GM21381 (cell line): ENCODE data around the gene RAPGEF3.
A peak's percentile ranks its signal among the peaks of the same experiment; 100 is the strongest.

ENCODE experiments used
- ATAC-seq: cut with Tn5 transposase; IDR thresholded peaks from one replicate; pipeline ENCODE4 v1.9.1; 2021; ENCODE audit warnings: mild to moderate bottlenecking, moderate library complexity; ENCODE audit not compliant: unreplicated experiment

RAPGEF3 gene

DNA sequence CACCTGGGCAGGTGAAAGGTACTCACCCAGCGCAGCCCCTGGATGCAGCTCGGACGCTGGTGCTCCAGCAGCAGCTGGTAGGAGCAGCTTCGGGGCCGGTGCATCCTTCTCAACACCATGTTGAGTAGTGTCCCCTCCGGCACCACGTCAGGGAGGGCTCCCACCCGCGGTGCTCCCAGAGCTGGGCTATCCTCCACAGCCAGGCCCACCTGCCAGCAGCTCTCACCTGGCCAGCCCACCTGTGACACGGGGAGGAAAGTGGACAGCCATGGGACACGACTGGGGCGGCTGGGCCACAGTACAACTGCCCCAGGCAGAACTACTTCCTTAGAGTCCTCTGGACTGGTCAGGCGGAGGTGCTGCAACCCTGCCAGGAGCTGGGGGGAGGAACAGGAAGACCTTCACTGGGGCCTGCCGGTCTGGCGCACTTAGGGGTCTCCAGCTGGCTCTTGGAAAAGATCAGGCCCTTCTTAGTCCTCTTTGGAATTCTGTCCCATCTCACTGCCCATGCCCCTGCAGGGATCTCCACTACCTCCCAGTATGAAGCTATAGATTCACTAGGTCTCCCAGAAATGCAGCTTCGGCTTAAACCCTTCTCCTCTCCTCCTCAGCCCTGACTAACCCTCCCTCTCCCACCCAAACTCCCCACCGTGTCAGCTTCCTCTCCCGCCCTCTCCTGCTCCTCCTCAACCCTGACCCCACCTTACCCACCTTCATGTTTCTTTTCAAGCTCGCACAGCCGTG, 668 bp downstream of the RAPGEF3 start:
- no peak for ATAC-seq

- ATAC-seq, result no peak
Observed at GRCh38 chr12:47757364-47757839, 1.3 kb downstream of the RAPGEF3 start.

GRCh38 chr12:47755655-47756562, 2.8 kb downstream of the RAPGEF3 start:
- ATAC-seq, result peak; percentile 56

GRCh38 chr12:47754881-47755280, 3.8 kb downstream of the RAPGEF3 start:
- ATAC-seq, result peak; percentile 20

GRCh38 chr12:47754126-47754525, 4.6 kb downstream of the RAPGEF3 start:
- ATAC-seq, result no peak

- ATAC-seq, result no peak
Observed at GRCh38 chr12:47753021-47754001, 5.4 kb downstream of the RAPGEF3 start.

- no peak for ATAC-seq
Observed at GRCh38 chr12:47752552-47752951, 6.1 kb downstream of the RAPGEF3 start.

- no peak for ATAC-seq
Observed at GRCh38 chr12:47752121-47752520, 6.6 kb downstream of the RAPGEF3 start.

GRCh38 chr12:47751561-47751960, 7.1 kb downstream of the RAPGEF3 start:
- ATAC-seq, result no peak

DNA sequence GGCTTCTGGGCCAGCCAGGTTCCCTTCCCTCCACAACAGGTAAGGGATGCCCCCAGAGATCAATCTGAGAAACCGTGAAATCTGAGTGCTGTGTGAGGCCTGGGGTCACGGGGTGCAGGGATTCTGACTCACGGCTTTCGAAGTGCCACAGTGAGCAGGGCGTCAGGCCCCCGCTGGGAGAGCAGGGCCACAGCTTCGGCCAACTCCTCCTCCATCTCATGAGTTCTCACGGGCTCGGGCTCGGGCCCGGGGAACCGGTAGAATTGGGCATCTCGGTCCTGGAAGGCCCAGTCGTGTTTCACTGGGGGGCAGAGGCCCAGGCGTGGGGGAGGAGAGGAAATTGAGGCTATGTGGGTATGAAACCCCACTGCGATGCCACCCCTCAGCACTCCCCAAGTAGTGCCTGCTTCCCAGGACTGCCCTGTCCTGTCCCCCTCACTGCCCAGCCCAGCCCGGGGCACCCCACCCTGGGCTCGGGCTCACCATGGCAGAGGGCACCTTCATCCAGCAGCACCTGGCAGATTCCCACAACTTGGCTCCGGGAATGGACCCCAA, 7.7 kb downstream of the RAPGEF3 start:
- ATAC-seq, result no peak

DNA sequence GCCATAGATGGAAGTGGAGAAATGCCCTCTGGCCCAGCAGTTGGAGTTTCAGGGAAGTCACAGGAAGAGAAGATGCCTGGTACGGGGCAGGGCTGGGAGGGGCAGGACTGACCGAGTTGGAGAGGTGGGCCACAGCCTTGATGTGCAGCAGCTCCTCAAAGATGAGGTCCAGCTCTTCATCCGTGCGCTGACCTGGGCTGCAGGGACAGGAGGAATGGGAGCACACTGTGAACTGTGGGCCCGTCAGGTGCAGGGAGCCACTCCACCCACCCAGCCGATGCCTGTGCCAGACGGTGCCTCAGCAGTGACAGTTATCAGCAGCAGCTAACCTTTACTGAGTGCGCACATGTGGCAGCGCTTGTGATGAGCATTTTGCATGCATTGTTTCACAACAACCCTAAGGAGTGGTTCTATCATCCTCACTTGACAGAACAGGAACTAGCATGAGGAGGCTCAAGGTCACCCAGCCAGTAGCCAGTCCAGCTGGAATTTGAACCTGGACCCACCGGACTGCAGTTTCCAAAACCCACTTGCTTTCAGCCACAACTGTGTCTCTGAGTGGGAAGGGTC, 8.4 kb downstream of the RAPGEF3 start:
- ATAC-seq, result no peak

DNA sequence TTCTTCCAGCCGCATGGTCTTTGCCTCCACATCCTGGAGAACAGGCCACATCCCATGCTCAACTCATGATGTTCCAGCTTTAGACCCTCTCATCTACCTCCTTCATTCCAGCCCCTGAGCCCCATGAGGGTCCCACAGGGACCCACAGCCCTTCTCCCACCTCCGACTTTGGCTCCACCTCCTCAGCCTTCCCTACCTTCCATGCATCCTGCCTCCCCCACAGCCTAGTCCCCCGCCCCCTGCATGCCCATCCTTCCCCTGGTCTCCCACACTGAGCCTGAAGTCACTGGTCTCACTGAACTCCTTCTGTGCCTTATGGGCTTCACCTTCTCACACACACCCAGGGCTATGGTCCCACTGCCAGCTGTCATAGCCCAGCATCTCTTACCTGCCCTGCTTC, 9.8 kb downstream of the RAPGEF3 start:
- no peak for ATAC-seq

GRCh38 chr12:47748507-47748828, 10.2 kb downstream of the RAPGEF3 start:
- no peak for ATAC-seq

GRCh38 chr12:47747596-47748506, 10.8 kb downstream of the RAPGEF3 start:
- no peak for ATAC-seq

DNA sequence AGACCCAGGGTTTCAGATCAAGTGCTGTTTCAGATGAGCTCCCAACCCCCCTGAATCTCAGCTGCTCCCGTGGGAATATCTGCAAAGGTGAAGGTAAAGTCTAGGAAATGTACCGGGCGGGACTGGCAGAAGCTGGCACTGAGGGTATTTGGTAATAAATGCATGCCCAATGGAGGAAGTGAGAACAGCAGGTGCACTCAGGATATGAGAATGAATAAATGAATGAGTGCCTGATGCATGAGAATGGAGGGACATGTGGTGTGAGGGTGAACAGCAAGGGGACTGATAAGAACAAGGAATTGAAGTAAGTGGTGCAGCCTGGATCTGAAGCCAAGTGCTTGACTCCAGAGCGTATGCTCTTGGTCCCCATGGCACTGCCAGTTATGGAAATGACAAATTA, 11.6 kb downstream of the RAPGEF3 start:
- no peak for ATAC-seq

DNA sequence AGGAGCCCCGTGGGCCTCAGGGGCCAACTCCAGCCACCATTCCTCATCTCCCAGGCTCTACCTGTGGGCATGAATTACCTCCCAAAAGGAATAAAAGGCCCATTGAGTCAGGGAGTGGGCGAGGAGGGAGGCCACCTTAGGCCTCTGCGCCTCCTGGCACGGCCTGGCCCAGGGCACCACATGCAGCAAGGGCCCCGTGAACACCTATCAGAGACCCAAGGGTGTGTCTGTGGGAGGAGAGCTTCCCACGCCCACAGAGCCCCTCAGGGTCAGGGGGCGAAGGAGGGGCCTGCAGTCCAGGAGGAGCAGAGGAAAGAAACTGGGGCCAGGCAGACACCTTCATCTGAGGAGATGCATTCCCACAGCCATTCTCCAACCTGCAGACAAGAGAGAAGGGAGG, 12.2 kb downstream of the RAPGEF3 start:
- ATAC-seq, result no peak

- no peak for ATAC-seq
Observed at GRCh38 chr12:47746073-47746472, 12.6 kb downstream of the RAPGEF3 start.

GRCh38 chr12:47745485-47746041, 13.1 kb downstream of the RAPGEF3 start:
- ATAC-seq, result no peak
